Liver (tissue), 3 donors: ENCODE data around the gene PPP1R14C.

ENCODE experiments used
- CTCF ChIP-seq: fragments of 150-350 bp; IDR thresholded peaks from 2 replicates; pipeline ENCODE4 v1.5.1; 2017; ENCODE audit warnings: improper control_type of control experiment, low read depth, low read length; ENCODE audit not compliant: missing input control
- GABPA ChIP-seq, 2 donors: IDR thresholded peaks in 1 of 2; conservative IDR thresholded peaks in 1 of 2; 2 replicates each; pipeline ENCODE4 v1.6.1; 2016; ENCODE audit warnings: antibody characterized with exemption in 2 of 2, mild to moderate bottlenecking in 1 of 2, moderate library complexity in 1 of 2
- MAX ChIP-seq: IDR thresholded peaks from 2 replicates; pipeline ENCODE4 v1.6.1; 2016; ENCODE audit warnings: antibody characterized with exemption
- RAD21 ChIP-seq, 2 donors: IDR thresholded peaks; 2 replicates each; pipeline ENCODE4 v1.6.1; 2016; ENCODE audit warnings: antibody characterized with exemption in 2 of 2, mild to moderate bottlenecking in 2 of 2
- RXRA ChIP-seq, 2 donors: IDR thresholded peaks; 2 replicates each; pipeline ENCODE4 v1.6.1; 2017 to 2018; ENCODE audit warnings: antibody characterized with exemption in 2 of 2, mild to moderate bottlenecking in 1 of 2
- SP1 ChIP-seq: IDR thresholded peaks from 2 replicates; pipeline ENCODE4 v1.6.1; 2018; ENCODE audit warnings: antibody characterized with exemption, mild to moderate bottlenecking
- TAF1 ChIP-seq: conservative IDR thresholded peaks from 2 replicates; pipeline ENCODE4 v1.6.1; 2016; ENCODE audit warnings: antibody characterized with exemption, mild to moderate bottlenecking
- ZBTB33 ChIP-seq: IDR thresholded peaks from 2 replicates; pipeline ENCODE4 v1.6.1; 2016; ENCODE audit warnings: antibody characterized with exemption
- donor health status: healthy.
- donor health status: healthy.

- TF ChIP-seq CTCF (no peak), RAD21 (IDR thresholded peaks at IDR 0.05) (no peak), RXRA (IDR thresholded peaks at IDR 0.05) (no peak), ZBTB33 (no peak), TAF1 (no peak), GABPA (IDR thresholded peaks at IDR 0.05 in 1 of 2, conservative IDR thresholded peaks at IDR 0.05 in 1 of 2) (no peak), SP1 (no peak), MAX (no peak)
Observed at GRCh38 chr6:150167479-150167873, 24.6 kb downstream of the PPP1R14C start.
